ENCODE data around the gene SNTG2.

DNA sequence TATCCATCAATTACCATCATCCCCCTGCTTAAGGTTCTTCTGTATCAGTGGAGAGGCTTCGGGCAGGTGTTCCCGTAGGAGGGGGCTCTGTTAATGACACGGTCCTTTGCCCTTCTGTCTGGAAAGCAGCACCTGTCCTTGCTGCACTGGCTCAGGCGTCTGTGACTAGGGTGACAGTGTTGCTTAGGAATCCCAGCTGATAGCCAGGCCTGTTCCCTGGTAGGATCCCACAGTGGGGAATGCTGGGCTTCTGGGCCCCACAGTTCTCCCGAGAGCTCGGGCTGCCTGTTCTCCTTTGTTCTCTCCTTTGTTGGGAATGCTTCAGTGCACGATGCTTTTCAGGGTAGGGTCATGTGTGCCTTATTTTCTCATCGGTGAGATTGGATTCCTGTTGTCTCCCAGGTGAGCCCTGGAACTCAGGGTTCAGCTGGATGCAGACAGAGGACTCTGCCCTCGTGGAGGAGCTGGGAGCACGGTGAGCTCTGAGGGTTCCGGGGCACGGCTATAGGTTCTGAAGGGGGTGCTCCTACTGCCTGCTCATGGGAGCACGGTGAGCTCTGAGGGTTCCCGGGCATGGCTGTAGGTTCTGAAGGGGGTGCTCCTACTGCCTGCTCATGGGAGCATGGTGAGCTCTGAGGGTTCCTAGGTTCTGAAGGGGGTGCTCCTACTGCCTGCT, 9.6 kb downstream of the SNTG2 start:
- no peak for TF ChIP-seq EZH2phosphoT487 (IDR thresholded peaks at IDR 0.05; ENCODE audit: borderline replicate concordance, low read depth, low read length)
- TF ChIP-seq, protein P1, sequence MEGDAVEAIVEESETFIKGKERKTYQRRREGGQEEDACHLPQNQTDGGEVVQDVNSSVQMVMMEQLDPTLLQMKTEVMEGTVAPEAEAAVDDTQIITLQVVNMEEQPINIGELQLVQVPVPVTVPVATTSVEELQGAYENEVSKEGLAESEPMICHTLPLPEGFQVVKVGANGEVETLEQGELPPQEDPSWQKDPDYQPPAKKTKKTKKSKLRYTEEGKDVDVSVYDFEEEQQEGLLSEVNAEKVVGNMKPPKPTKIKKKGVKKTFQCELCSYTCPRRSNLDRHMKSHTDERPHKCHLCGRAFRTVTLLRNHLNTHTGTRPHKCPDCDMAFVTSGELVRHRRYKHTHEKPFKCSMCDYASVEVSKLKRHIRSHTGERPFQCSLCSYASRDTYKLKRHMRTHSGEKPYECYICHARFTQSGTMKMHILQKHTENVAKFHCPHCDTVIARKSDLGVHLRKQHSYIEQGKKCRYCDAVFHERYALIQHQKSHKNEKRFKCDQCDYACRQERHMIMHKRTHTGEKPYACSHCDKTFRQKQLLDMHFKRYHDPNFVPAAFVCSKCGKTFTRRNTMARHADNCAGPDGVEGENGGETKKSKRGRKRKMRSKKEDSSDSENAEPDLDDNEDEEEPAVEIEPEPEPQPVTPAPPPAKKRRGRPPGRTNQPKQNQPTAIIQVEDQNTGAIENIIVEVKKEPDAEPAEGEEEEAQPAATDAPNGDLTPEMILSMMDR (conservative IDR thresholded peaks at IDR 0.05; ENCODE audit: low read length): no peak
